Liver (tissue), 9 donors: ENCODE data around the gene ACAT2. TPM values are rescaled to one million over a fixed set of nuclear protein-coding genes. Genes with fewer than 3 reads are reported as not detected.

Experiments used
- DNase-seq: peaks from one replicate; pipeline ENCODE4 v3.0.0-alpha.2; 2017; ENCODE audit warnings: low spot score
- H3K27ac ChIP-seq, 2 donors: one replicate each; pipeline ENCODE4 v1.7.0; 2013; ENCODE audit warnings: inconsistent platforms in 2 of 2, low read length in 2 of 2, control low read depth in 1 of 2, low read depth in 1 of 2, mild to moderate bottlenecking in 1 of 2
- H3K27me3 ChIP-seq, 4 donors: one replicate each; pipeline versions ENCODE4 v1.6.1 to v1.7.0; 2013; ENCODE audit warnings: low read length in 3 of 4, inconsistent platforms in 1 of 4, mild to moderate bottlenecking in 1 of 4, moderate library complexity in 1 of 4; ENCODE audit not compliant: control insufficient read depth in 4 of 4, insufficient read depth in 4 of 4
- H3K36me3 ChIP-seq, 4 donors: one replicate each; pipeline versions ENCODE4 v1.6.1 to v1.7.0; 2013; ENCODE audit warnings: low read length in 3 of 4, mild to moderate bottlenecking in 3 of 4, low read depth in 1 of 4, moderate library complexity in 1 of 4; ENCODE audit not compliant: control insufficient read depth in 4 of 4, insufficient read depth in 3 of 4
- H3K4me1 ChIP-seq, 4 donors: one replicate each; pipeline versions ENCODE4 v1.6.1 to v1.7.0; 2013; ENCODE audit warnings: low read length in 3 of 4, mild to moderate bottlenecking in 3 of 4, moderate library complexity in 1 of 4; ENCODE audit not compliant: control insufficient read depth in 4 of 4, insufficient read depth in 4 of 4
- H3K4me3 ChIP-seq, 3 donors: one replicate each; pipeline versions ENCODE4 v1.6.1 to v1.7.0; 2013; ENCODE audit warnings: low read length in 3 of 3, control low read depth in 1 of 3, low read depth in 1 of 3, mild to moderate bottlenecking in 1 of 3
- H3K9ac ChIP-seq, 2 donors: one replicate each; pipeline ENCODE4 v1.7.0; 2013; ENCODE audit warnings: low read length in 2 of 2, mild to moderate bottlenecking in 2 of 2, moderate library complexity in 2 of 2, control low read depth in 1 of 2, low read depth in 1 of 2
- H3K9me3 ChIP-seq, 4 donors: one replicate each; pipeline versions ENCODE4 v1.6.1 to v1.7.0; 2013; ENCODE audit warnings: low read length in 3 of 4; ENCODE audit not compliant: control insufficient read depth in 4 of 4
- EGR1 ChIP-seq, 2 donors: IDR thresholded peaks; 2 replicates each; pipeline ENCODE4 v1.6.1; 2016 to 2018; ENCODE audit warnings: antibody characterized with exemption in 2 of 2, low read depth in 2 of 2
- FOXA1 ChIP-seq: IDR thresholded peaks from 2 replicates; pipeline ENCODE4 v1.6.1; 2016; ENCODE audit warnings: antibody characterized with exemption
- FOXA2 ChIP-seq: IDR thresholded peaks from 2 replicates; pipeline ENCODE4 v1.6.1; 2016; ENCODE audit warnings: antibody characterized with exemption
- GABPA ChIP-seq, 2 donors: IDR thresholded peaks in 1 of 2; conservative IDR thresholded peaks in 1 of 2; 2 replicates each; pipeline ENCODE4 v1.6.1; 2016; ENCODE audit warnings: antibody characterized with exemption in 2 of 2, mild to moderate bottlenecking in 1 of 2, moderate library complexity in 1 of 2
- HNF4A ChIP-seq, 2 donors: conservative IDR thresholded peaks; 2 replicates each; pipeline ENCODE4 v1.6.1; 2016; ENCODE audit warnings: antibody characterized with exemption in 2 of 2, mild to moderate bottlenecking in 2 of 2
- HNF4G ChIP-seq: IDR thresholded peaks from 2 replicates; pipeline ENCODE4 v1.6.1; 2016; ENCODE audit warnings: antibody characterized with exemption
- JUND ChIP-seq, 2 donors: IDR thresholded peaks; 2 replicates each; pipeline ENCODE4 v1.6.1; 2016; ENCODE audit warnings: antibody characterized with exemption in 2 of 2
- NR2F2 ChIP-seq: IDR thresholded peaks from 2 replicates; pipeline ENCODE4 v1.6.1; 2016; ENCODE audit warnings: antibody characterized with exemption
- RAD21 ChIP-seq, 2 donors: IDR thresholded peaks; 2 replicates each; pipeline ENCODE4 v1.6.1; 2016; ENCODE audit warnings: antibody characterized with exemption in 2 of 2, mild to moderate bottlenecking in 2 of 2
- RXRA ChIP-seq, 2 donors: IDR thresholded peaks; 2 replicates each; pipeline ENCODE4 v1.6.1; 2017 to 2018; ENCODE audit warnings: antibody characterized with exemption in 2 of 2, mild to moderate bottlenecking in 1 of 2
- SP1 ChIP-seq: IDR thresholded peaks from 2 replicates; pipeline ENCODE4 v1.6.1; 2018; ENCODE audit warnings: antibody characterized with exemption, mild to moderate bottlenecking
- TAF1 ChIP-seq: conservative IDR thresholded peaks from 2 replicates; pipeline ENCODE4 v1.6.1; 2016; ENCODE audit warnings: antibody characterized with exemption, mild to moderate bottlenecking
- YY1 ChIP-seq: IDR thresholded peaks from 2 replicates; pipeline ENCODE4 v1.6.1; 2016; ENCODE audit warnings: antibody characterized with exemption, mild to moderate bottlenecking
- WGBS: extraction: QIAGEN DNeasy Blood & Tissue Kit; methylation state at CpG from one replicate; pipeline ENCODE4 v1.1.7; 2013; 5-methylcytosine and 5-hydroxymethylcytosine counted together
- polyA plus RNA-seq, 2 donors: library from polyadenylated mRNA; stranded (reverse) in 1 of 2; unstranded in 1 of 2; fragments of 200-250 nt in 1 of 2; fragments of >200 nt in 1 of 2; fragmentation: Nextera tagmentation in 1 of 2; extraction: Ambion mirVana in 1 of 2; gene quantifications; one replicate each; pipeline versions ENCODE4 v1.2.1 to v1.2.3, GENCODE V29; 2013 to 2015
- total RNA-seq, 2 donors: library from RNA; depleted of rRNA; stranded (reverse); fragments of >200 nt; gene quantifications; one replicate each; pipeline ENCODE4 v1.2.3, GENCODE V29; 2014
- TF ChIP-seq, protein P1 (sequence below): IDR thresholded peaks from 2 replicates; pipeline ENCODE4 v1.6.1; 2016; ENCODE audit warnings: antibody characterized with exemption
- TF ChIP-seq, protein P2 (sequence below): IDR thresholded peaks from 2 replicates; pipeline ENCODE4 v1.6.1; 2016; ENCODE audit warnings: antibody characterized with exemption
- TF ChIP-seq, protein P3 (sequence below): fragments of 150-350 bp; IDR thresholded peaks from 2 replicates; pipeline ENCODE4 v1.5.1; 2017; ENCODE audit warnings: improper control_type of control experiment, low read depth, low read length; ENCODE audit not compliant: missing input control
- TF ChIP-seq, protein P4 (sequence below): IDR thresholded peaks from 2 replicates; pipeline ENCODE4 v1.6.1; 2016; ENCODE audit warnings: antibody characterized with exemption, mild to moderate bottlenecking
- TF ChIP-seq, protein P5 (sequence below): IDR thresholded peaks from 2 replicates; pipeline ENCODE4 v1.6.1; 2016; ENCODE audit warnings: antibody characterized with exemption
- donor health status: healthy.
- donor health status: healthy.
- donor health status: healthy.
- donor health status: healthy.
- donor health status: healthy.

The ACAT2 gene
- total and polyA plus RNA-seq, 4 donors: 68.2 to 116 (median 94.2) TPM

DNA sequence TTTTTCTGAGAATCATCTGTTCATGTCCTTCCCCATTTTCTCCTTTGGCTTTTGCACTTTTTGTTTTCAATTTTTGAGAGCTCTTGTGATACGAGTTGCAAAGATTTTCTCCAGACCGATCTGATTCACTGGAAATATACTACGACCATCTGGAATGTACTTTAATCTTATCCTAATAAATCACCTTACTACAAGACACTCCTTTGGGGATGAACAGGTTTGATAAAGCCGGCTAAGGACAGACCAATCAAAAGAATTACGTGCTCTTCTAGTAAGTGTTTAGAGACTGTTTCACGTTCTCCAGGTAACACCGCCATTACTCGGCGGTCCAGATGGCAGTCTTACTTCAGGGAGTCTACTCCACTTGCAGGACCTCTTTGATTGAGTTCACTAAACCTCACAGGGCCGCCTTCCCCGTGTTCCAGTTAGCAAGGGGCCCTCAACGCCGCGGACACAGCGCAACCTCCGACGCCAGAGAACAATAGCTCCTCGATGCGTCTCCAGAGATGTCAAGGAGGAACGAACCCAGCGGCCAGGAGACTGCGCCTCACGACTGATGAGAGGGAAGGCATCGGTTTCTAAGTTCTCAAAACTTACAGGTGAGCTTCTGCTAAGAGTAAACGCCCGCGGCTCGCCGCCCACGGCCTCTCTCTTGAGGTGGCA, 35.5 kb upstream of the ACAT2 start:
- H3K9me3 ChIP-seq: no peaks in the 10 kb centered on the region
- no peaks in the 10 kb centered on the region for H3K27me3 ChIP-seq
- H3K27ac ChIP-seq: peak overlapping the region; percentile 86 to 99
- H3K9ac ChIP-seq: peak overlapping the region; percentile 63 to 68
- H3K4me1 ChIP-seq: peaks cover 2 to 22% (median 15%) of the 10 kb centered on the region in 4 donors
- TF ChIP-seq TAF1 (peak; percentile 55), FOXA2 (no peak), HNF4A (conservative IDR thresholded peaks at IDR 0.05) (no peak)
- TF ChIP-seq, protein P1, sequence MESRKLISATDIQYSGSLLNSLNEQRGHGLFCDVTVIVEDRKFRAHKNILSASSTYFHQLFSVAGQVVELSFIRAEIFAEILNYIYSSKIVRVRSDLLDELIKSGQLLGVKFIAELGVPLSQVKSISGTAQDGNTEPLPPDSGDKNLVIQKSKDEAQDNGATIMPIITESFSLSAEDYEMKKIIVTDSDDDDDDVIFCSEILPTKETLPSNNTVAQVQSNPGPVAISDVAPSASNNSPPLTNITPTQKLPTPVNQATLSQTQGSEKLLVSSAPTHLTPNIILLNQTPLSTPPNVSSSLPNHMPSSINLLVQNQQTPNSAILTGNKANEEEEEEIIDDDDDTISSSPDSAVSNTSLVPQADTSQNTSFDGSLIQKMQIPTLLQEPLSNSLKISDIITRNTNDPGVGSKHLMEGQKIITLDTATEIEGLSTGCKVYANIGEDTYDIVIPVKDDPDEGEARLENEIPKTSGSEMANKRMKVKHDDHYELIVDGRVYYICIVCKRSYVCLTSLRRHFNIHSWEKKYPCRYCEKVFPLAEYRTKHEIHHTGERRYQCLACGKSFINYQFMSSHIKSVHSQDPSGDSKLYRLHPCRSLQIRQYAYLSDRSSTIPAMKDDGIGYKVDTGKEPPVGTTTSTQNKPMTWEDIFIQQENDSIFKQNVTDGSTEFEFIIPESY: no peak
- TF ChIP-seq, protein P2, sequence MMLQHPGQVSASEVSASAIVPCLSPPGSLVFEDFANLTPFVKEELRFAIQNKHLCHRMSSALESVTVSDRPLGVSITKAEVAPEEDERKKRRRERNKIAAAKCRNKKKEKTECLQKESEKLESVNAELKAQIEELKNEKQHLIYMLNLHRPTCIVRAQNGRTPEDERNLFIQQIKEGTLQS: no peak
- no peak for DNase-seq
- H3K4me3 ChIP-seq: peak overlapping the region; percentile 65 to 97 (median 73)
- WGBS: under 1% methylated on average over 30 of the region's 30 CpGs
- H3K36me3 ChIP-seq: no peaks in the 10 kb centered on the region

DNA sequence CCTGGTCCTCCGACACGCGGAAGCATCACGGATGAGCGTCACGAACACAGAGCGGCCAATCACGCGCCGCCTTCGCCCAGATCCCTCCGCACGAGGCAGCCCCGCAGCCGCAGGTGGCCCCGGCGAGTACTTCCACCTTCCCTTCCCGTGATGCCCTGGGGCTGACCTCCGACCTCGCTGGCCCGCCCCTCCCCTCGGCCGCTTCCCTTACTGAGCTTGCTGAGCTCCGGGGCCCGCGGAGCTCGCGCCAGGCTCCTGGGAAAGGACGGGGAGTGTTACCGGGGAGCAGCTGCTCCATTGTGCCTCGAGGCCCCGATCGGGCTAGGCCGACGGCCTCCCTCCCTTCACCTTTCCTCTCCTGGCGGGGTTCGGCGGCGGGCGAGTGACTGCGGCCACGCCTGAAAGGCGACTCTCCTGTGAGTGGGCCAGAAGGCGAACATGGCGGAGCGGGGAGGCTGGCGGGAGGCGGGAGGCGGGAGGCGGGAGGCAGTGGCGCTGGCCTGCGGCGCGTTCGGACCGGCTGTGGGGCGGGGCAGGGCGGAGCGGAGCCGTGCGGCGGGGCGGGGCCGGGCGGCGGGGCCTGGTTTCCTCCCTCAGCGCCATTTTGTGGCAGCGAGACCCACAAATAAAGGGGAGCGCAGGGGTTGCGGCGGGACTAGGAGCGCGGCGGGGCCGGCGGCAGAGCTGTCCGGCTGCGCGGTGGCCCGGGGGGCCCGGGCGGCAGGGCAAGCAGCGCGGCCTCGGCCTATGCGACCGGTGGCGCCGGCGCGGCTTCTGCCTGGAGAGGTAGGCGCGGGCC, 34.7 kb upstream of the ACAT2 start, which contains the start of gene WTAP:
Gene WTAP (plus strand): TSS at position 589 of the 799 bp plus-strand sequence. CDS start 8,760 bp downstream, outside the sequence.
- Histone ChIP-seq H3K27me3 (no peaks in the 10 kb centered on the region), H3K9me3 (no peaks in the 10 kb centered on the region), H3K27ac (peak within 1 kb of the TSS; percentile 86 to 99), H3K4me1 (peaks cover 2 to 28% (median 18%) of the 10 kb centered on the region in 4 donors), H3K4me3 (peak within 1 kb of the TSS; percentile 77 to 97 (median 86)), H3K9ac (peak within 1 kb of the TSS; percentile 96 to 98), H3K36me3 (peaks cover 0 to 2% (median 0%) of the 10 kb centered on the region in 4 donors)
- peak; percentile 94 for DNase-seq
- under 1% methylated on average over 93 of the region's 93 CpGs for WGBS
- peak; percentile 65 to 74 for TF ChIP-seq RXRA (IDR thresholded peaks at IDR 0.05)
- TF ChIP-seq TAF1: peak; percentile 42
- TF ChIP-seq FOXA1: no peak
- TF ChIP-seq, protein P3, sequence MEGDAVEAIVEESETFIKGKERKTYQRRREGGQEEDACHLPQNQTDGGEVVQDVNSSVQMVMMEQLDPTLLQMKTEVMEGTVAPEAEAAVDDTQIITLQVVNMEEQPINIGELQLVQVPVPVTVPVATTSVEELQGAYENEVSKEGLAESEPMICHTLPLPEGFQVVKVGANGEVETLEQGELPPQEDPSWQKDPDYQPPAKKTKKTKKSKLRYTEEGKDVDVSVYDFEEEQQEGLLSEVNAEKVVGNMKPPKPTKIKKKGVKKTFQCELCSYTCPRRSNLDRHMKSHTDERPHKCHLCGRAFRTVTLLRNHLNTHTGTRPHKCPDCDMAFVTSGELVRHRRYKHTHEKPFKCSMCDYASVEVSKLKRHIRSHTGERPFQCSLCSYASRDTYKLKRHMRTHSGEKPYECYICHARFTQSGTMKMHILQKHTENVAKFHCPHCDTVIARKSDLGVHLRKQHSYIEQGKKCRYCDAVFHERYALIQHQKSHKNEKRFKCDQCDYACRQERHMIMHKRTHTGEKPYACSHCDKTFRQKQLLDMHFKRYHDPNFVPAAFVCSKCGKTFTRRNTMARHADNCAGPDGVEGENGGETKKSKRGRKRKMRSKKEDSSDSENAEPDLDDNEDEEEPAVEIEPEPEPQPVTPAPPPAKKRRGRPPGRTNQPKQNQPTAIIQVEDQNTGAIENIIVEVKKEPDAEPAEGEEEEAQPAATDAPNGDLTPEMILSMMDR: no peak
- peak in 1 of 2 donors; percentile 50 for TF ChIP-seq HNF4A (conservative IDR thresholded peaks at IDR 0.05)
- peak; percentile 79 for TF ChIP-seq SP1
- TF ChIP-seq, protein P1: no peak
- peak; percentile 81 for TF ChIP-seq NR2F2
- TF ChIP-seq GABPA (IDR thresholded peaks at IDR 0.05 in 1 of 2, conservative IDR thresholded peaks at IDR 0.05 in 1 of 2): peak in 1 of 2 donors; percentile 71
- peak in 1 of 2 donors; percentile 32 for TF ChIP-seq EGR1 (IDR thresholded peaks at IDR 0.05; ENCODE audit: low read depth in 2 of 2)
- TF ChIP-seq, protein P4, sequence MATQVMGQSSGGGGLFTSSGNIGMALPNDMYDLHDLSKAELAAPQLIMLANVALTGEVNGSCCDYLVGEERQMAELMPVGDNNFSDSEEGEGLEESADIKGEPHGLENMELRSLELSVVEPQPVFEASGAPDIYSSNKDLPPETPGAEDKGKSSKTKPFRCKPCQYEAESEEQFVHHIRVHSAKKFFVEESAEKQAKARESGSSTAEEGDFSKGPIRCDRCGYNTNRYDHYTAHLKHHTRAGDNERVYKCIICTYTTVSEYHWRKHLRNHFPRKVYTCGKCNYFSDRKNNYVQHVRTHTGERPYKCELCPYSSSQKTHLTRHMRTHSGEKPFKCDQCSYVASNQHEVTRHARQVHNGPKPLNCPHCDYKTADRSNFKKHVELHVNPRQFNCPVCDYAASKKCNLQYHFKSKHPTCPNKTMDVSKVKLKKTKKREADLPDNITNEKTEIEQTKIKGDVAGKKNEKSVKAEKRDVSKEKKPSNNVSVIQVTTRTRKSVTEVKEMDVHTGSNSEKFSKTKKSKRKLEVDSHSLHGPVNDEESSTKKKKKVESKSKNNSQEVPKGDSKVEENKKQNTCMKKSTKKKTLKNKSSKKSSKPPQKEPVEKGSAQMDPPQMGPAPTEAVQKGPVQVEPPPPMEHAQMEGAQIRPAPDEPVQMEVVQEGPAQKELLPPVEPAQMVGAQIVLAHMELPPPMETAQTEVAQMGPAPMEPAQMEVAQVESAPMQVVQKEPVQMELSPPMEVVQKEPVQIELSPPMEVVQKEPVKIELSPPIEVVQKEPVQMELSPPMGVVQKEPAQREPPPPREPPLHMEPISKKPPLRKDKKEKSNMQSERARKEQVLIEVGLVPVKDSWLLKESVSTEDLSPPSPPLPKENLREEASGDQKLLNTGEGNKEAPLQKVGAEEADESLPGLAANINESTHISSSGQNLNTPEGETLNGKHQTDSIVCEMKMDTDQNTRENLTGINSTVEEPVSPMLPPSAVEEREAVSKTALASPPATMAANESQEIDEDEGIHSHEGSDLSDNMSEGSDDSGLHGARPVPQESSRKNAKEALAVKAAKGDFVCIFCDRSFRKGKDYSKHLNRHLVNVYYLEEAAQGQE: peak; percentile 93
- TF ChIP-seq YY1: peak; percentile 93
- TF ChIP-seq JUND (IDR thresholded peaks at IDR 0.05): peak in 1 of 2 donors; percentile 15
- TF ChIP-seq, protein P2: no peak
- TF ChIP-seq FOXA2: peak; percentile 22
- no peak for TF ChIP-seq HNF4G
- peak; percentile 9 to 40 for TF ChIP-seq RAD21 (IDR thresholded peaks at IDR 0.05)
- TF ChIP-seq, protein P5, sequence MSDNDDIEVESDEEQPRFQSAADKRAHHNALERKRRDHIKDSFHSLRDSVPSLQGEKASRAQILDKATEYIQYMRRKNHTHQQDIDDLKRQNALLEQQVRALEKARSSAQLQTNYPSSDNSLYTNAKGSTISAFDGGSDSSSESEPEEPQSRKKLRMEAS: peak; percentile 89
